DND-41 (cell line): ENCODE data around the gene ST6GALNAC5.

Experiments
- ATAC-seq: fragments of 200-7000 bp; cut with Tn5 transposase; 3 replicates; pipeline ENCODE4 v1.9.1; 2021; ENCODE audit warnings: low read depth; ENCODE audit not compliant: insufficient read depth
- DNase-seq: peaks from one replicate; pipeline ENCODE4 v3.0.0-alpha.2; 2020
- H2AFZ ChIP-seq: 2 replicates; pipeline ENCODE4 v1.6.0; 2012; ENCODE audit warnings: low read depth, low read length
- H3K27ac ChIP-seq: 2 replicates; pipeline ENCODE4 v1.5.1; 2012; ENCODE audit warnings: low read length, inconsistent platforms
- H3K27me3 ChIP-seq: fragments of 200-600 bp; sonication (generic); 2 replicates; pipeline ENCODE4 v1.6.0; 2012; ENCODE audit warnings: low read length, mild to moderate bottlenecking, inconsistent platforms; ENCODE audit not compliant: insufficient read depth, poor library complexity
- H3K36me3 ChIP-seq: 2 replicates; pipeline ENCODE4 v1.5.1; 2012; ENCODE audit warnings: low read length, inconsistent platforms; ENCODE audit not compliant: insufficient read depth
- H3K4me1 ChIP-seq: 2 replicates; pipeline ENCODE4 v1.5.1; 2012; ENCODE audit warnings: mild to moderate bottlenecking, low read length; ENCODE audit not compliant: insufficient read depth
- H3K4me2 ChIP-seq: 2 replicates; pipeline ENCODE4 v1.6.0; 2012; ENCODE audit warnings: mild to moderate bottlenecking, moderate library complexity, low read length, inconsistent platforms; ENCODE audit not compliant: insufficient read depth
- H3K4me3 ChIP-seq, 2 experiments: fragments of 200-600 bp in 1 of 2; shearing (Covaris generic) in 1 of 2; 2 replicates each; pipeline ENCODE4 v1.5.1; 2012 to 2016; ENCODE audit warnings: inconsistent platforms in 2 of 2, low read length in 2 of 2, mild to moderate bottlenecking in 2 of 2, low read depth in 1 of 2, moderate library complexity in 1 of 2
- H3K79me2 ChIP-seq: 2 replicates; pipeline ENCODE4 v1.6.0; 2012; ENCODE audit warnings: low read length, inconsistent platforms; ENCODE audit not compliant: insufficient read depth
- H3K9ac ChIP-seq: 2 replicates; pipeline ENCODE4 v1.6.0; 2012; ENCODE audit warnings: low read depth, mild to moderate bottlenecking, inconsistent platforms, low read length, moderate library complexity
- H3K9me3 ChIP-seq: 2 replicates; pipeline ENCODE4 v1.5.1; 2012; ENCODE audit warnings: low read length, moderate library complexity, mild to moderate bottlenecking, inconsistent platforms; ENCODE audit not compliant: insufficient read depth, severe bottlenecking
- H4K20me1 ChIP-seq: 2 replicates; pipeline ENCODE4 v1.6.0; 2012; ENCODE audit warnings: low read length; ENCODE audit not compliant: insufficient read depth
- CTCF ChIP-seq: IDR thresholded peaks from 2 replicates; pipeline ENCODE4 v1.5.1; 2012; ENCODE audit warnings: borderline replicate concordance, low read length, moderate library complexity, mild to moderate bottlenecking; ENCODE audit not compliant: poor library complexity, severe bottlenecking; ENCODE audit errors: extremely low read depth
- EZH2 ChIP-seq: IDR thresholded peaks from 3 replicates; pipeline ENCODE4 v1.6.1; 2012; ENCODE audit warnings: borderline replicate concordance, low read depth, mild to moderate bottlenecking, moderate library complexity, low read length, inconsistent platforms; ENCODE audit not compliant: severe bottlenecking

ST6GALNAC5 gene

DNA sequence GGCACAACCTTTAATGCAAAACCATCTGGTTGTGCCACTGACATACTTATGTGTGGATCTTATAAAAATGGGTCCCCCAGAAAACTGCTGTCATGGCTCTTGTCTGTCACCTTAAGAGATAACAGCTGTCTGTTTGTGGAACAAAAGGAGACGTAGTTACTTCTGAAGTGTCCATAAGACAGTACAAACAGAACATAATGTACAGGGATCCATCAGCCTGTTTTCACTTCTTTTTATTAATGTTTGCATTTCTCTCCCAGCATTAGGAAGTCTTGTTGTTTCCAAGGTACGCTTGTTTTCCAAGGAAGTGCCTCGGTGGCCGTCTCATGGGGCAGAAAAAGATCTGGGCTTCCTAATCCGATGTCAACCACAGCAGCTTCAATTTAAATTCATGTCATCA lies 11.2 kb upstream of the ST6GALNAC5 start:
- no peaks in the 10 kb centered on the region for H3K79me2 ChIP-seq
- H3K9ac ChIP-seq = no peak overlapping the region
- H3K27me3 ChIP-seq = peaks cover 3% of the 10 kb centered on the region
- no peaks in the 10 kb centered on the region for H3K36me3 ChIP-seq
- no peak overlapping the region for H2AFZ ChIP-seq
- DNase-seq (no peak), ATAC-seq (no peak)
- no peak overlapping the region for H3K4me2 ChIP-seq
- H3K9me3 ChIP-seq = no peaks in the 10 kb centered on the region
- H3K4me3 ChIP-seq = no peak overlapping the region
- TF ChIP-seq CTCF = no peak
- TF ChIP-seq EZH2 = no peak
- H4K20me1 ChIP-seq = no peaks in the 10 kb centered on the region
- H3K4me1 ChIP-seq = no peaks in the 10 kb centered on the region
- H3K27ac ChIP-seq = no peak overlapping the region

GRCh38 chr1:76857138-76857537 lies 10.1 kb upstream of the ST6GALNAC5 start:
- Histone ChIP-seq H3K36me3 (no peaks in the 10 kb centered on the region), H3K9ac (no peak overlapping the region), H3K4me2 (no peak overlapping the region), H3K4me1 (no peaks in the 10 kb centered on the region), H3K27ac (no peak overlapping the region), H3K9me3 (no peaks in the 10 kb centered on the region), H2AFZ (no peak overlapping the region), H3K27me3 (peaks cover 3% of the 10 kb centered on the region), H3K79me2 (no peaks in the 10 kb centered on the region), H3K4me3 (no peak overlapping the region), H4K20me1 (no peaks in the 10 kb centered on the region)
- no peak for TF ChIP-seq EZH2
- TF ChIP-seq CTCF = no peak
- DNase-seq (no peak), ATAC-seq (no peak)

DNA sequence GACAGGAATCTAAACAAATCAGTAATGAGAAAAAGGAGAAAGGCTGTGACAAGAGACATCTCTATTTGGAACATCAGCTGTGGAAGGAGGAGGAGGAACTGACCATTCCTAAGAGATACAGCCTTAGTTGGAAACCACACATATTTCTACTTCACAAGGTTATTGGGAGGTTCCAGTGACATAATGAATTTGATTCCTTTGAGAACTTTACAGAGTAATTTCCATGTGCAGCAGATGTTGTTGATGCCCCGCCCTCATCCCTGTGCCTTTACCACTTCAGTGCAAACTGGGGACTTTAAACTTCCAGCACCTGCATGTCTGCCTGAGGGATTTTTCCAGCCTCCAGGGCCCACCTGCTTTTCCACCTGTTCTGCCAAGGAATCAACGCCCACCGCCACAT lies 9.3 kb upstream of the ST6GALNAC5 start:
- H4K20me1 ChIP-seq = no peaks in the 10 kb centered on the region
- DNase-seq (no peak), ATAC-seq (no peak)
- TF ChIP-seq EZH2 (no peak), CTCF (no peak)
- no peaks in the 10 kb centered on the region for H3K79me2 ChIP-seq
- H3K4me3 ChIP-seq = no peak overlapping the region
- H3K4me2 ChIP-seq = no peak overlapping the region
- no peaks in the 10 kb centered on the region for H3K9me3 ChIP-seq
- no peak overlapping the region for H2AFZ ChIP-seq
- H3K27me3 ChIP-seq = peaks cover 3% of the 10 kb centered on the region
- no peaks in the 10 kb centered on the region for H3K4me1 ChIP-seq
- H3K27ac ChIP-seq = no peak overlapping the region
- no peaks in the 10 kb centered on the region for H3K36me3 ChIP-seq
- no peak overlapping the region for H3K9ac ChIP-seq

DNA sequence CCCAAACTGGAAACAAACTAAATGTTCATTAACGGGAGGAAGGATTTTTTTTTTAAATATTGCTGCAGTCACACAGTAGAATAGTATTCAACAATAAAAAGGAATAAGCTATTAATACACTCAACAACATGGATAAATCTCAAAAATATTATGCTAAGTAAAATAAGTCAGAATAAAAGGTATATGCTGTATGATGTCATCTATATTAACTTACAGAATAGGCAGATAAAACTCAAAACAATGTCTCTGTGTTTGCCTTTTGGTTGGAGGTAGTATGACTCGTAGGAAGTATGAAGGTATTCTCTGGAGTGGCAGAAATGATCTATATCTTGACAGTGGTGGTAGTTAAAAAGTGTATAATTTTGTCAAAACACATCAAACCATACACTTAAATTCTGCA lies 6.1 kb upstream of the ST6GALNAC5 start:
- ATAC-seq = no peak

More for the DNA sequence above, 6.1 kb upstream of the ST6GALNAC5 start:
- TF ChIP-seq EZH2 (no peak), CTCF (no peak)
- Histone ChIP-seq H3K9ac (no peak overlapping the region), H3K36me3 (no peaks in the 10 kb centered on the region), H3K4me3 (no peak overlapping the region), H3K27ac (no peak overlapping the region), H3K27me3 (peaks cover 3% of the 10 kb centered on the region), H4K20me1 (no peaks in the 10 kb centered on the region), H2AFZ (no peak overlapping the region), H3K79me2 (no peaks in the 10 kb centered on the region), H3K9me3 (no peaks in the 10 kb centered on the region), H3K4me2 (no peak overlapping the region), H3K4me1 (no peaks in the 10 kb centered on the region)
- no peak for DNase-seq
